ENCODE data around the gene CBARP. TPM values are rescaled to one million over a fixed set of nuclear protein-coding genes. Genes with fewer than 3 reads are reported as not detected.

Gene CBARP
- total and polyA plus RNA-seq, 9 donors, result 0.84 to 2.9 (median 1.8) TPM

Other genes starting within 250 kb of the CBARP start
- gene GRIN3B, start 237.6 kb downstream of the CBARP start, total RNA-seq, result not detected
- gene GRIN3B, start 237.6 kb downstream of the CBARP start, polyA plus RNA-seq (ENCODE audit: insufficient read depth in 1 of 8, insufficient read length in 8 of 8, low replicate concordance in 1 of 8), result under 1 TPM; 0.11 to 0.58 (median 0.30) TPM
- gene TMEM259, start 216.9 kb downstream of the CBARP start, total RNA-seq, result 60.5 TPM
- gene TMEM259, start 216.9 kb downstream of the CBARP start, polyA plus RNA-seq (ENCODE audit: insufficient read depth in 1 of 8, insufficient read length in 8 of 8, low replicate concordance in 1 of 8), result 100 to 1,000 TPM in 3 of 8 donors, 10 to 100 TPM in 5; 73.8 to 115 (median 87.3) TPM
- gene RNU6-2, start 216.5 kb downstream of the CBARP start, total RNA-seq, result not detected
- not detected for gene RNU6-2, start 216.5 kb downstream of the CBARP start, polyA plus RNA-seq (ENCODE audit: insufficient read depth in 1 of 8, insufficient read length in 8 of 8, low replicate concordance in 1 of 8)
- 31.3 TPM for gene CNN2, start 211.4 kb downstream of the CBARP start, total RNA-seq
- gene CNN2, start 211.4 kb downstream of the CBARP start, polyA plus RNA-seq (ENCODE audit: insufficient read depth in 1 of 8, insufficient read length in 8 of 8, low replicate concordance in 1 of 8), result 10 to 100 TPM; 51.3 to 64.9 (median 54.3) TPM
- gene ABCA7, start 197.9 kb downstream of the CBARP start, total RNA-seq, result 8.9 TPM
- gene ABCA7, start 197.9 kb downstream of the CBARP start, polyA plus RNA-seq (ENCODE audit: insufficient read depth in 1 of 8, insufficient read length in 8 of 8, low replicate concordance in 1 of 8), result 10 to 100 TPM in 7 of 8 donors, 1 to 10 TPM in 1; 7.9 to 23.0 (median 15.6) TPM
- 5.0 TPM for gene ARHGAP45, start 170.8 kb downstream of the CBARP start, total RNA-seq
- 10 to 100 TPM in 7 of 8 donors, 1 to 10 TPM in 1; 8.6 to 13.1 (median 11.2) TPM for gene ARHGAP45, start 170.8 kb downstream of the CBARP start, polyA plus RNA-seq (ENCODE audit: insufficient read depth in 1 of 8, insufficient read length in 8 of 8, low replicate concordance in 1 of 8)
- 69.6 TPM for gene POLR2E, start 142.6 kb downstream of the CBARP start, total RNA-seq
- gene POLR2E, start 142.6 kb downstream of the CBARP start, polyA plus RNA-seq (ENCODE audit: insufficient read depth in 1 of 8, insufficient read length in 8 of 8, low replicate concordance in 1 of 8), result 100 to 1,000 TPM; 117 to 149 (median 133) TPM
- gene GPX4, start 134.0 kb downstream of the CBARP start, total RNA-seq, result 145 TPM
- 100 to 1,000 TPM; 156 to 203 (median 163) TPM for gene GPX4, start 134.0 kb downstream of the CBARP start, polyA plus RNA-seq (ENCODE audit: insufficient read depth in 1 of 8, insufficient read length in 8 of 8, low replicate concordance in 1 of 8)
- gene SBNO2, start 63.7 kb downstream of the CBARP start, total RNA-seq, result 7.4 TPM
- 10 to 100 TPM in 6 of 8 donors, 1 to 10 TPM in 2; 8.8 to 16.7 (median 12.4) TPM for gene SBNO2, start 63.7 kb downstream of the CBARP start, polyA plus RNA-seq (ENCODE audit: insufficient read depth in 1 of 8, insufficient read length in 8 of 8, low replicate concordance in 1 of 8)
- 46.9 TPM for gene STK11, start 32.2 kb downstream of the CBARP start, total RNA-seq
- 10 to 100 TPM; 45.3 to 59.1 (median 56.8) TPM for gene STK11, start 32.2 kb downstream of the CBARP start, polyA plus RNA-seq (ENCODE audit: insufficient read depth in 1 of 8, insufficient read length in 8 of 8, low replicate concordance in 1 of 8)
- gene ATP5F1D, start 3.7 kb upstream of the CBARP start, total RNA-seq, result 99.2 TPM
- 100 to 1,000 TPM; 134 to 211 (median 166) TPM for gene ATP5F1D, start 3.7 kb upstream of the CBARP start, polyA plus RNA-seq (ENCODE audit: insufficient read depth in 1 of 8, insufficient read length in 8 of 8, low replicate concordance in 1 of 8)
- 9.2 TPM for gene MIDN, start 10.6 kb upstream of the CBARP start, total RNA-seq
- 10 to 100 TPM; 27.8 to 54.7 (median 41.0) TPM for gene MIDN, start 10.6 kb upstream of the CBARP start, polyA plus RNA-seq (ENCODE audit: insufficient read depth in 1 of 8, insufficient read length in 8 of 8, low replicate concordance in 1 of 8)
- 402 TPM for gene CIRBP, start 31.3 kb upstream of the CBARP start, total RNA-seq
- 100 to 1,000 TPM; 505 to 613 (median 556) TPM for gene CIRBP, start 31.3 kb upstream of the CBARP start, polyA plus RNA-seq (ENCODE audit: insufficient read depth in 1 of 8, insufficient read length in 8 of 8, low replicate concordance in 1 of 8)
- gene FAM174C, start 37.5 kb upstream of the CBARP start, total RNA-seq, result 14.0 TPM
- 10 to 100 TPM; 11.6 to 17.8 (median 15.1) TPM for gene FAM174C, start 37.5 kb upstream of the CBARP start, polyA plus RNA-seq (ENCODE audit: insufficient read depth in 1 of 8, insufficient read length in 8 of 8, low replicate concordance in 1 of 8)
- 1.1 TPM for gene EFNA2, start 47.9 kb upstream of the CBARP start, total RNA-seq
- gene EFNA2, start 47.9 kb upstream of the CBARP start, polyA plus RNA-seq (ENCODE audit: insufficient read depth in 1 of 8, insufficient read length in 8 of 8, low replicate concordance in 1 of 8), result 1 to 10 TPM in 7 of 8 donors, under 1 TPM in 1; 0.42 to 4.5 (median 2.5) TPM
- 73.5 TPM for gene NDUFS7, start 145.9 kb upstream of the CBARP start, total RNA-seq
- 100 to 1,000 TPM in 1 of 8 donors, 10 to 100 TPM in 7; 67.7 to 106 (median 89.7) TPM for gene NDUFS7, start 145.9 kb upstream of the CBARP start, polyA plus RNA-seq (ENCODE audit: insufficient read depth in 1 of 8, insufficient read length in 8 of 8, low replicate concordance in 1 of 8)
- gene GAMT, start 163.5 kb upstream of the CBARP start, total RNA-seq, result 115 TPM
- 100 to 1,000 TPM; 149 to 232 (median 209) TPM for gene GAMT, start 163.5 kb upstream of the CBARP start, polyA plus RNA-seq (ENCODE audit: insufficient read depth in 1 of 8, insufficient read length in 8 of 8, low replicate concordance in 1 of 8)
- gene DAZAP1, start 169.6 kb upstream of the CBARP start, total RNA-seq, result 41.0 TPM
- 10 to 100 TPM; 61.0 to 80.2 (median 69.6) TPM for gene DAZAP1, start 169.6 kb upstream of the CBARP start, polyA plus RNA-seq (ENCODE audit: insufficient read depth in 1 of 8, insufficient read length in 8 of 8, low replicate concordance in 1 of 8)
- gene RPS15, start 200.4 kb upstream of the CBARP start, total RNA-seq, result 973 TPM
- 1,000 to 10,000 TPM; 1,073 to 1,562 (median 1,234) TPM for gene RPS15, start 200.4 kb upstream of the CBARP start, polyA plus RNA-seq (ENCODE audit: insufficient read depth in 1 of 8, insufficient read length in 8 of 8, low replicate concordance in 1 of 8)
- 0.40 TPM for gene APC2, start 212.1 kb upstream of the CBARP start, total RNA-seq
- 1 to 10 TPM in 6 of 8 donors, under 1 TPM in 2; 0.87 to 1.3 (median 1.1) TPM for gene APC2, start 212.1 kb upstream of the CBARP start, polyA plus RNA-seq (ENCODE audit: insufficient read depth in 1 of 8, insufficient read length in 8 of 8, low replicate concordance in 1 of 8)
- gene C19orf25, start 241.2 kb upstream of the CBARP start, total RNA-seq, result 21.2 TPM
- gene C19orf25, start 241.2 kb upstream of the CBARP start, polyA plus RNA-seq (ENCODE audit: insufficient read depth in 1 of 8, insufficient read length in 8 of 8, low replicate concordance in 1 of 8), result 10 to 100 TPM; 17.5 to 23.9 (median 20.5) TPM